ENCODE data around the gene CFAP46.

The CFAP46 gene

GRCh38 chr10:132783940-132784865 lies 158.2 kb downstream of the CFAP46 start:
- no peak overlapping the region for H3K4me3 ChIP-seq (ENCODE audit: low read depth, low read length)
- H3K27me3 ChIP-seq (ENCODE audit: insufficient read depth, low read depth, severe bottlenecking) = peaks cover 30% of the 10 kb centered on the region
- no peak overlapping the region for H3K27ac ChIP-seq
- H3K9me3 ChIP-seq (ENCODE audit: severe bottlenecking) = peaks cover 9% of the 10 kb centered on the region
- no peak for TF ChIP-seq CTCF (IDR thresholded peaks at IDR 0.05; ENCODE audit: low read depth, low read length)
- H3K36me3 ChIP-seq = no peaks in the 10 kb centered on the region
- no peak for DNase-seq

DNA sequence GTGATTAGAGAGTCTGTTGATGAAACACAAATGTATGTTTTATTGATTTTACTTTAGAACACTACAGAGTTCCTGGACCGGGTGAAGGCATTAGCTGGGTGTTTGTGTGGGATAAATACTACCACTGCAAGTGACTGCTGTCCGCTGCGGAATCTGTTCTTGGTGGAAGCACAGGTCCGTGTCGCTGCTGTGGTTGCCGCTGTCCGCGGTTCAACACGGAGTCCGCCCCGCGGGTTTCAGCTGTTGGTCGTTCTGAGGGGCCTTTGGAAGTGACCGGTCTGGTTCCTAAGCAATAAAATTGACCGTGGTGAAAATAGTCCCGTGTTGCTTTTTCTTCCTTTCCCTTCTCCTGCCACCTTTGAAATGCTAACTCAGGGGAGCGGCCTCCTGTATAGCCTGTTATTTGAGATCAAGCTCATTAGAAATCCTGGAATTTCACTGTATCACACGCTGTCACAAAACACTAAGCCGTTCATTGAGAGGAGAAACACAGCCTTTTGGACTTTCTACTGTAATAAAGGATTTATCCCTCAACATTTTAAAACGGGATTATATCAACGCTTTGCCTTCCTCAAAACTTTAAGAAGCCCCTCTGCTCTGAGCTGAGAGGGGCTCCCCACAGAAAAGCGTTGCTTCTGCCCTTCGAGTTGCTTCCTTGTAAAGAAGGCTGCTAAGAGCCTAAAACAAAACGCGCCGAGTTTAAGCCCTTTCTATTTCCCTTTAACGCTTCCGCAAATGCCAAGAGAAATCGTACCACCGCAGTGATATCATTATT lies 159.0 kb downstream of the CFAP46 start:
- DNase-seq = no peak
- peaks cover 21% of the 10 kb centered on the region for H3K27me3 ChIP-seq (ENCODE audit: insufficient read depth, low read depth, severe bottlenecking)
- H3K9me3 ChIP-seq (ENCODE audit: severe bottlenecking) = peaks cover 9% of the 10 kb centered on the region
- H3K36me3 ChIP-seq = no peaks in the 10 kb centered on the region
- H3K27ac ChIP-seq = no peak overlapping the region
- no peak overlapping the region for H3K4me3 ChIP-seq (ENCODE audit: low read depth, low read length)
- TF ChIP-seq CTCF (IDR thresholded peaks at IDR 0.05; ENCODE audit: low read depth, low read length) = no peak

GRCh38 chr10:132781556-132781955 lies 160.8 kb downstream of the CFAP46 start:
- Histone ChIP-seq H3K27ac (no peak overlapping the region), H3K4me3 (ENCODE audit: low read depth, low read length) (no peak overlapping the region), H3K9me3 (ENCODE audit: severe bottlenecking) (peaks cover 9% of the 10 kb centered on the region), H3K36me3 (no peaks in the 10 kb centered on the region), H3K27me3 (ENCODE audit: insufficient read depth, low read depth, severe bottlenecking) (peaks cover 4% of the 10 kb centered on the region)
- no peak for DNase-seq
- no peak for TF ChIP-seq CTCF (IDR thresholded peaks at IDR 0.05; ENCODE audit: low read depth, low read length)

GRCh38 chr10:132780356-132780755 lies 162.0 kb downstream of the CFAP46 start:
- Histone ChIP-seq H3K27me3 (ENCODE audit: insufficient read depth, low read depth, severe bottlenecking) (no peaks in the 10 kb centered on the region), H3K27ac (no peak overlapping the region), H3K4me3 (ENCODE audit: low read depth, low read length) (no peak overlapping the region), H3K36me3 (no peaks in the 10 kb centered on the region), H3K9me3 (ENCODE audit: severe bottlenecking) (peaks cover 9% of the 10 kb centered on the region)
- no peak for DNase-seq
- no peak for TF ChIP-seq CTCF (IDR thresholded peaks at IDR 0.05; ENCODE audit: low read depth, low read length)

DNA sequence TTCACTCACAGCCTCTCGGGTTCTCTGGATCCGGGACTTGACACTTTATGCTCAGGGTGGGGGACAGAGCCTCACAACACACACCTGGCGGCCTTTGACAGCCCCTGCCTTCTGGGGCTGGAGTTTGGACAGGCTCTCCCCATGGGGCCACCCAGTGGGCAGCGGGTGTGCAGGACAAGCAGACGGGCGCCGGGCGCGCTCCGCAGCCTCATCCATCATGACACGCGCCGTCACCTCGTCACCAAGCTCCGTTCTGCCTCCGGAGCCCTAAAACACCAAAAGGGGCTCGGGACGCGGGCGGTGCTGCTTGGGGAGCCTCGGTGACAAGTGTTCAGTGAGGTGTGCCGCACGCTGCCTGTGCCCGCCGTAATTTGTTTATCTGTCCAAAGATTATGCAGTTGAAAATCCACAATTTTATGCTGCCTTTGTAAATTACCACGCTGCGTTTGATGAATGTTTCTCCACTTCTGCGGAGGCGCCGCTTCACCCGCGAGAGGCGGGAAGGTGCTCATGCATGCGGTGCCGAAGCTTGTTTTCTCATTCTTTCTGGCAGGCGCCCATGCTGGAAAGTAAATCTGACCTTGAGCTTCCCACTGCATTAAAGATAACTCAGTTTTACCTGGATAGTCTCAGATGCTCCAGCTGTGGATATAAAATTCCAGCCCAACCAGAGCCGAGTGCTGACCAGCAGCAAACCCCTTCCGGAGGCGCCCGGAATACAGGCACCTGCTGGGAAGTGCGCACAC lies 162.6 kb downstream of the CFAP46 start:
- no peak overlapping the region for H3K4me3 ChIP-seq (ENCODE audit: low read depth, low read length)
- no peak for DNase-seq
- no peak for TF ChIP-seq CTCF (IDR thresholded peaks at IDR 0.05; ENCODE audit: low read depth, low read length)
- H3K9me3 ChIP-seq (ENCODE audit: severe bottlenecking) = peaks cover 3% of the 10 kb centered on the region
- no peak overlapping the region for H3K27ac ChIP-seq
- no peaks in the 10 kb centered on the region for H3K36me3 ChIP-seq
- H3K27me3 ChIP-seq (ENCODE audit: insufficient read depth, low read depth, severe bottlenecking) = no peaks in the 10 kb centered on the region
